ENCODE measurements around the gene NPPA.
"Not testable (repeated sequence)": the region's sequence is repeated elsewhere in the genome, so short reads cannot be mapped to it uniquely, and the experiment has no call there.

The NPPA gene

DNA sequence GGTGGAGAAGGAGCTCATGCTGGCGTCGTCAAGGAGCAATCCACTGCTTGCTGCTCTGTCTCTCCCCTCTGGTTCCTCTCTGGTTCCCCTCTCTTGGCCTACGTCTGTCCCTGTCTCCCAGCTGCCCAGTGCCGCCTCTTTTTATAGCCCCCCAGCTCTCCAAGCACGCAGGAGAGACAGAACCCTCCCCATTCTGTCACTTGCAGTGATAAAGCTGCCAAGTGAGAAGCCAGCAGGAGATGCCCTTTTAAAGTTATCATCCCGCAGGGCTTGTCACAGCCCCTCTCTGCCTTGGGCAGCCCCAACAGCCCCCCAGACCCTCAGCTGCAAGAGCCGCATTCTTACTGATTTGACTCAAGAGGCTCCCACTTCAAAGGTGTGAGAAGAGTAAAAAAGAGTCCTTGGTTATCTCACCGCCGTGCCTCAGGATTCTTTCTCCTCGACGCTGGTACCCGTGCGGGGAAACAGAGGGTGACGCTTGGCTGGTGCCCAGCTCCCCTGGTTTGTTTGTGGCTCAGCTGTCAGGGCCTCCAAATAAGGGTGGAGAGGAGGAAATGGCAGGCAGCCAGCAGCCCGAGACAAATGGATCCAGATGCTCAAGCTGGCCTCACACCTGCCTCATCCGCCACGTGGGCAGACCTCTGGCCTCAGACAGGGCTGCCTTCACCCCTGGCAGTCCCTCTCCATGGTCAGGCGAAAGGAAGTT lies at the start of gene NPPA:
Gene NPPA (minus strand): TSS at position 117 of the 706 bp plus-strand sequence. CDS start 99 bp downstream, at position 18.
- DNase-seq (ENCODE audit: low read depth in 1 of 2, low spot score in 1 of 2) = no peak

DNA sequence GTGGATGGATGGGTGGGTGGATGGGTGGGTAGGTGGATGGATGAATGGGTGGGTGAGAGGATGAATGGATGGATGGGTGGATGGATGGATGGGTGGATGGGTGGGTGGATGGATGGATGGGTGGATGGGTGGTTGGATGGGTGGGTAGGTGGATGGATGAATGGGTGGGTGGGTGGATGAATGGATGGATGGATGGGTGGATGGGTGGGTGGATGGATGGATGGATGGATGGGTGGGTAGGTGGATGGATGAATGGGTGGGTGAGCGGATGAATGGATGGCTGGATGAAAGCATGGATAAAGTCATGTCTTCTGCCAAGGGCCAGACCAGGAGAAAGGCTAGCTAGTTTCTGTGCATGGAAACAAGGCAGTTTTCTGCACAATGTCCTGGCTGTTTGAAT lies 46.9 kb upstream of the NPPA start:
- DNase-seq (ENCODE audit: low read depth in 1 of 2, low spot score in 1 of 2) = not testable (repeated sequence)

DNA sequence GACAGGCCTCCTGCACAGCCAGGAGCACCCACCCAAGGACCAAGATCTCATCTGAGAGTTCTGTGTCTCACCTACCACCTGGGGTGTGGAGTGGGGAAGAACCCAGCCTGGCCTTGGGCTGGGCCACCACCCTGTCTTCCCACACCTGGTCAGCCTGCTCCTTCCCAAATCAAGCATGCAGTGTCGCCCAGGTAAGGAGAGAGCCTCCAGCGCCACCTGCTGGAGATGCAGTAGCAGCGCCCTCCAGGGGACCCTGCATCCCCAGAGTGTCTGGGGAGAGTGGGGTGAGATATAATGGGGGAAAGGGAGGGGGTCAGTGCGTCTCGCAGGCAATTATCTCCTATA lies 46.3 kb upstream of the NPPA start:
- peak; percentile 46 to 58 for DNase-seq (ENCODE audit: low read depth in 1 of 2, low spot score in 1 of 2)

DNA sequence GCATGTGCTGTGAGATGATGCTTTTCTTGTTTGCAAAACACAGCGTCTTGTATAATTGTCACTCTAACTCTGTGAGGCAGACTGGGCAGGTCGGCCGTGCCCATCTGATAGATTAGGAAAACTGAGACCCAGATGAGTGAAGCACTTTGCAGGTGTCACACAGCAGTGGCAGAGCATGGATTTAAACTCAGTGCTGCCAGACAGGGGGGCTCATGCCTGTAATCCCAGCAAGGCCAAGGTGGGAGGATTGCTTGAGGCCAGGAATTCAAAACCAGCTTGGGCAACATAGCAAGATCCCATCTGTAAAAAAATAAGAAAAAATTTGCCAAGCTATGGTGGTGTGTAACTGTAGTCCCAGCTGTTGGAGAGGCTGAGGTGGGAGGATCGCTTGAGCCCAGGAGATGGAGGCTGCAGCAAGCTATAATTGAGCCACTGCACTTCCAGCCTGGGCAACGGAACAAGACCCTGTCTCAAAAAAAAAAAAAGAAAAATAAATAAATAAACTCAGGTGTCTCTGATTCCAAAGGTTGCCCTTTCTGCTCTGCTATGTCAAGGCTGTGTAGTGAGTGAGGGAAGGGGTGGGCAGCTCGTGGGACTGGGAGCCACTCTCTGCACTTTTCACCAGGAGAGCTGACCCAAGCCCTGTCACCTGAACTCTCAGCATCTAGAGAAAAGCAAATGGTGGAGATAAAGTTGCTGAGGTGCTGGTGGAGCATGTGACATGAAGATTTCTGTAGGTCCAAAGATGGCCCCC lies 44.0 kb upstream of the NPPA start:
- no peak for DNase-seq (ENCODE audit: low read depth in 1 of 2, low spot score in 1 of 2)

DNA sequence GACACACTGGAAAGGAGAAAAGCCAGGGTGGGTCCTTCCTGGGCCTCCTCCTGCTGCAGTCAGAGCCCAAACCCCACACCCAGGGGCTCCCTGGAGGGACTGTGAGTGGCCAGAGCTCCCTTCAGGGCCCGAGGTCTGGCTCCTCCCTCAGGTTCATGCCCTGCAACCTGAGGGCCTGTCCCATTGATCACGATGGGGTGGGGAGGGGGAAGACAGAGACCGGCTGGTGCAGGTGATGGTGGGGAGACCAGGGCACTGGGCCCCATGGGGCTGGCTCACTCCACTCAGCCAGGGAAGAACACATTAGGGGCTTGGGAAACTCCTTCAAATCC lies 41.3 kb upstream of the NPPA start:
- DNase-seq (ENCODE audit: low read depth in 1 of 2, low spot score in 1 of 2) = no peak

DNA sequence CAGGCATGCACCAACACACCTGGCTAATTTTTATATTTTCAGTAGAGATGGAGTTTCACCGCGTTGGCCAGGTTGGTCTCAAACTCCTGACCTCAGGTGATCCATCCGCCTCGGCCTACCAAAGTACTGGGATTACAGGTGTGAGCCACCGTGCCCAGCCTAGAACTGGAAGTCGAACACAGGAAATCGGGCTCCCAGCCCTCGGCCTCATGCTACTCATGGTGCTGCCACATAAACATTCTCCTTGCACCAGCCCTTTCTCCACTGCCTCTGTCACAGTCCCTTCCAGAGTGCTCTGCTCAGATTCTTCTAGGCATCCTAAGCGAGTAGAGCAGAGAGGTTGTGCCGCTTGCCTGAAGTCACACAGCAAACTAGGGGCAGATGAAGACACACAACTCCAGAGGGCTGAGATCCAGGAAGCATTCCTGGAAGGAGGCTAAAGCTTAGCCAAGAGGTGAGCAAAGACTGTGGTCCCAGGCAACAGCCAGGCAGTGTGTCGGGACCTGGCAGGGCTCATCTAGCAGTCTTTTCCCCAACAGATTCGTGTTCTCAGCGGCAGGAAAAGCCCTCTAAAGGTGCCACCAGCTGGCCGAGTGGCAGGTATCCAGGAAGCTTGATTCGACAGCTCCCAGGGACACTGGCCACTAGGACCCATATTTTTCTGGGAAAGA lies 40.8 kb upstream of the NPPA start:
- no peak for DNase-seq (ENCODE audit: low read depth in 1 of 2, low spot score in 1 of 2)

DNA sequence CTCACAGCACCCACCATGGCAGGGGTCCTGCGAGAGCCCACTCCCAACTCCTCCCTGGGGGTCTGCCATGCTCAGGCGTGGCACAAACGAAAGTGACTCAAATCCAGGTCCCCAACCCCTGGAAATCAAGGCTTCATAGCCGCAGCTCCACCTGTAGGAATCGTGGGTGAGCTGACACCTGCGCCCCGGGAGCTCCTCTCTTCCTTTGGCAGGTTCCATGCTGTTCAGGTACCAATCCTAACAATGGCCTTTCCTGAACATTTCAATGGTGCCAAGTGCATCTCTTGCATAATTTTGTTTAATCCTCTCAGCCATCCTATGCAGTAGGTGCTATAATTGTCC lies 40.1 kb upstream of the NPPA start:
- no peak for DNase-seq (ENCODE audit: low read depth in 1 of 2, low spot score in 1 of 2)

DNA sequence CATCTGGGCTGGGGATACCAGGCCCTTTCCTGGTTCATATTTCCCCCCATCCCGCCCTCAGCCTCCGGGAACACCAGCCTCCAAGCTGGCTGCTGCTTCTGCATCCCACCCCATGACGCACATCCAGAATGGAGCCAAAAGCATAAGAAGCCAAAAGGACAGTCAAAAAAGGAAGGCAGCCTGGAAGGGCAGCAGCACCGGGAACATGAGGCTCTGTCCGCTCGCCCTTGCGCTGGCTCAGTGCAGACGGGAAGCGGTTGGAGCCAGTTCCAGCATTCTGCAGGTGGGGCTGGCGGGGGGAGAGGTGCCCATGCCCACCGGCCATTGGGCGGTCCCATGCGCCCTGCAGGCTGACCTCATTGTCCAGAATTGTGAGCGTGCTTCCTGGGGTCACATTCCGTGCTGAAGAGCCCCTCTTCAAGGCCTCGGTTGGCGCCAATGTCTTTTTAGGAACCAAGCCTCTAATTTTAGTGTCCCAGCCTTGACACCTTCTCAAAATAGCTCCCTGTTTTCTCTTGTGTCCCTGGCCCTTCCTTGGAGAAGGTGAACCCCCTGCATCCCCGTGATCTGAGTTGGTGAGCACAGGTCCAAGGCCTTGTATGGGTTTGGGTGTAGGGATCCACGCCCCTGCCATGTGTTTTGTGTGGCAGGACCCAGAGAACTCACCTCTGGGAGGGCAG lies 39.5 kb upstream of the NPPA start:
- DNase-seq (ENCODE audit: low read depth in 1 of 2, low spot score in 1 of 2) = no peak

DNA sequence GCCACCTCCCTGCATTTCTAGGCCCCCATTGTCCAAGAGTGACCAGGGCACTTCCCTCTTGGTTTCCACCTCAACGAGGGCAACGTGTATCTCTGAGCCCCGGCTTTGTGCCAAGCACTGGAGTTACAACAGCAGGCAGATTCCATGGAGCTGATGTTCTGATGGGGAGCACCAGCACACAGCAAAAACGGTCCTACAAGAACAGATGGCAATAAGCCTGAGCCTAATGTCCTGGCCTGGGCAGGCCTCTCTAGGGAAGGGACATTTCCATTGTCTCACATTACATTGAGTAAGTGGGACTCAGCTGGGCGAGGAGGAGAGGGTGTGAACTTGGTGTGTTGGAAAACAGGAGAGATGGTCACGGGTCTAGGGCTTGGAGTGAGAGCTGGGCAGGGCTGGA lies 38.3 kb upstream of the NPPA start:
- DNase-seq (ENCODE audit: low read depth in 1 of 2, low spot score in 1 of 2) = no peak

DNA sequence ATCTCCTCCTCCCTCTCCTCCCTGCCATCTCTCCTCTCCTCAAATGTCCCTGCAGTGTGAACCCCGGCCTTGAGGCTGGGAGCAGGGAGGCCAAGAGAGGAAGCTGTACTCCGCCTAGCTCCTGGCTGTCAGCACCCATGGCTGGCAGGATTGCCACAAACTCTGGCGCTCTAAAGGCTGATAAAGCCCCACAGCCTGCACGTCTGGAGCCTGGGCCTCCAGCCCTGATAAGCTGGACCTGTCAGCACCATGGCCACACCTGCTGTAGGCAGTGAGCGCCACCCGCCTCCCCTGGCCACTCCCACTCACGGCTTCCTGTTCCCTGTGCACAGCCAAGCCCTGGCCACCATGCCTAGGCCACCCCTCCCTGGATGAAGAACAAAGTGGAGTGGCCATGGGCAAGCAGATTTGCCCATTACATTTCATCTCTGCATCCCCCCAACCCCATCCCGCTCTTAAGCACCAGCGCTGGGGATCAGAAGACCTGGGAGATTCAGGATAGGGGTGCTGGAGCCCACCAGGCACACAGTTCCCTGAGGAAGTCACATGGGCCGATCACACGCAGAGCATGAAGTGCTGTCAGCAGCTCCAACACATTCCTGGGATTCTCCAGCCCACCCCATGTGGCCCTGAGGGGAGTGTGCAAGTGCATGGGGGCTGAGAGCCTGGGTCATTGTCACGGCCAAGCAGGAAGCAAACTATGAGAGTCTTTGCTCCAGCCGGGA lies 35.4 kb upstream of the NPPA start:
- DNase-seq (ENCODE audit: low read depth in 1 of 2, low spot score in 1 of 2) = no peak

DNA sequence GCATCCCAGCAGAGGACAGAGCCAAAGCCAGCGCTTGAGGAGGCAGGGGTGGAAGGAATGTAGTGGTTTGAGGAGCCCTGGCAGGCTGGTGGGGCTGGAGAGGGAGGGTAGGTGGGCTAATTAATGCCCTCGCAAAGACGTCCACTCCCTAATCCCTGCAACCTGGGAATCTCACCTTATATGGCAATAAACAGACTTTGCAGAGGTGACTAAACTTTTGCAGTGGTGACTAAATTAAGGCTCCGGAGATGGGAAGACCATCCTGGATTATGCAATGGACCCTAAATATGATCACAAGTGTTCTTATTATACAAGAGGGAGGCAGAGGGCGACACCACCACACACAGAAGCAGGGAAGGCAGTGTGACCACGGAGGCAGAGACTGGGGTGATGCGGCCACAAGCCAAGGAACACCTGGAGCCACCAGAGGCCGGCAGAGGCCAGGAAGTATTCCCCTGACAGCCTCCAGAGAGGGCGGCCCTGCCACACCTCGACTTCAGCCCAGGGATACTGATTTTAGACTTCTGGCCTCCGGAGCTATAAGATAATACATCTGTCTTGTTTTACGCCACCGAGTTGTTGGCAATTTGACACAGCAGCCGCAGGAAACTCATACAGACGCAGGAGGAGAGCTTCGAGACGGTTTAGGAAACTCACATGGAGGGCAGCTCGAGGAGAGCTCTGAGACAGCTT lies 34.3 kb upstream of the NPPA start:
- no peak for DNase-seq (ENCODE audit: low read depth in 1 of 2, low spot score in 1 of 2)

DNA sequence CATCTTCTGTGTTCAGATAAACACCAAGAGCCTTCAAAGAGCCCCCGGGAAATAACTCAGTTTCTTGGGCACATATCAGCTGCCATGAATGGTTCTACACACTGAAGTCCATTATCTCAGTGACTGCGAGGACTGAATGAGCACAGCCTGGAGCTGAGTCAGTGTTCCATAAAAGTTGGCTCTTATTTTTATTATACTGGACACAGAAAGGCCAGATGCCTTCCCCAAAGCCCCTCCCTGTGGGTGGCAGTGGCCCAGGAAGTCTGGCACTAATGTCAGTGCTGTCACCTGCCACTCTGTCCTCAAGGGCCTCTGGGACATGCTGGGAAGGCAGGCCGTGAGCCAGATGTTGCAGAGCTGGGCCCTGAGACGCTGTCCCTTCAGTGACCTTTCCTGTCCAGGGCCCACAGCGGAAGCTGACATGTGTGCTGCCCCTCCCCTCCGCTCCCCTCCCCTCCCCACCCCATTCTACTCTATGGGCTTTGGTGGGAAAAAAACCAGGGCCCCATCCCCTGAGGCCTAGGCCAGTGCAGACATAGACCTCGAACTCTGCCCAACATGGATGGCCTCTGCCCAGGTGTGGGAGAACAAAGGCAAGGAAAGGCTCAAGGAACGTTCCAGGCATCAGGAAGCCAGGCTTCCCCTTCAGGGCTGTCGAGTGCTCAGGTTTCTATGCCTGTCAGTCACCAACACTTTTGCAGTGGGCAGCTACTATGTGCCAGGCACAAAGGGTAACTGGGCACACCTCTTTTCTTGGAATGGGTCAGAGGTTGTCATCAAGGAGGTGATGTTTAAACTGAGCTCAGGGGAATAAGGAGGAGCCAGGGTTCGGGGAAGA lies 33.5 kb upstream of the NPPA start:
- DNase-seq (ENCODE audit: low read depth in 1 of 2, low spot score in 1 of 2) = no peak

DNA sequence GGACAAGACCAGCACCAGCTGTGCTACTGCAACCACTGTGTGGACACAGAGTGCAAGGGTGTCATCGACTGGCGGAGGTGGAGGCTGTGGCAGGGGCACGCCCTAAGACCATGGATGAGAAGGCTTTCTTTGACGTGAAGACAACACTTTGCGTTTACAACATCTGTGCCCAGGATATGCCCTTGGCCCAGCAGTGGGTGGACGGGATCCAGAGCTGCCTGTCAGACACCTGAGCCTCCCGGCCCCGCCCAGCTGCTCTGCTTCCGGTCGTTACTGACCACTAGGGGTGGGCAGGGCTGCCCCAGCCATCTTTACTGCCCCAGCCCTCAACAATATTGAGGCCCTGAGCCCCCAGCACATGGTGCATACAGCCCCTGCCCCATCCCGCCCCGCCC lies 32.6 kb upstream of the NPPA start:
- DNase-seq (ENCODE audit: low read depth in 1 of 2, low spot score in 1 of 2) = no peak

DNA sequence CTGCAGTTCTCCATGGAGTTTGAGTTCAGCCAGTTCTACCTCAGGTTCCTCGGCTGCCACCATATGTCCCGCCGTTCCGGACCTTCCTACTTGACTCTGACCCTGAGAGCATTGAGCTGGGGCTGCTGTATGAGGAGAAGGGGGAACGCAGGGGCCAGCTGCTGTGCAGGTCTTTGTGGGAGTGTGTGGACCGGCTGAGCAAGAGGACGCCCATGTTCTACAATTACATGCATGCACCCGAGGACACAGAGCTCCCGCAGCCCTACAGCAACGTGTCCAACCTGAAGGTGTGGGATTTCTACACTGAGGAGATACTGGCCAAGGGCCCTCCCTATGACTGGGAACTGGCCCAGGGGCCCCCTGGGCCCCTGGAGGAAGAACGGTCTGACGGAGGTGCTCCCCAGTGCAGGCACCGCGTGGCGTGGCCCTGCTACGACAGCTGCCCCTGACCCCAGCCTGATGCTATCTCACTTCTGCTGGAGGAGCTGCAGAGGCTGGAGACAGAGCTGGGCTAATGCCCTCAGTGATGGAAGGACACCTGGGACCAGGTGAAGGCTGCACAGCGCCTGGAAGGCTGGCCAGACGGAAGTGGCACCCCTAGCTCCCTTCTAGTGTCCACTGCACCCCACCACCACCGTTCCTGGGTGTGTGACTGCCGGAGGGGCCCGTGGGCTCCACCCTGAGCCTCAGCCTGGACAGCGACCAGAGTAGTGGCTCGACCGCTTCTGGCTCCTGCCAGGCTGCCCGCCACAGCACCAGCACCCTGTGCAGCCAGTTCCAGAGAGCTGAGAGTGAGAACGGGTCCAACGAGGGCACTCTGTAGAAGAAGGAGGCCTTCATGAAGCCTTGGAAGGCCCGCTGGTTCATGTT lies 32.0 kb upstream of the NPPA start:
- DNase-seq (ENCODE audit: low read depth in 1 of 2, low spot score in 1 of 2) = no peak

DNA sequence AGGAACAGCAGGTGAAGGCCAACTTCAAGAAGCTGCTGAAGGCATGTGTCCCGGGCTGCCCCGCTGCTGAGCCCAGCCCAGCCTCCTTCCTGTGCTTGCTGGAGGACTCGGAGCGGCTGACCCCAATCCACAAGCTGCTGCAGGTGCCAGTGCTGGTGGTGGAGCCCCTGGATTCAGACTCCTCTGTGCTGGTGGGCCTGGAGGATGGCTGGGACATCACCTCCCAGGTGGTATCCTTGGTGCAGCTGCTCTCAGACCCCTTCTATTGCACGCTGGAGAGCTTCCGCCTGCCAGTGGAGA lies 31.3 kb upstream of the NPPA start:
- no peak for DNase-seq (ENCODE audit: low read depth in 1 of 2, low spot score in 1 of 2)

DNA sequence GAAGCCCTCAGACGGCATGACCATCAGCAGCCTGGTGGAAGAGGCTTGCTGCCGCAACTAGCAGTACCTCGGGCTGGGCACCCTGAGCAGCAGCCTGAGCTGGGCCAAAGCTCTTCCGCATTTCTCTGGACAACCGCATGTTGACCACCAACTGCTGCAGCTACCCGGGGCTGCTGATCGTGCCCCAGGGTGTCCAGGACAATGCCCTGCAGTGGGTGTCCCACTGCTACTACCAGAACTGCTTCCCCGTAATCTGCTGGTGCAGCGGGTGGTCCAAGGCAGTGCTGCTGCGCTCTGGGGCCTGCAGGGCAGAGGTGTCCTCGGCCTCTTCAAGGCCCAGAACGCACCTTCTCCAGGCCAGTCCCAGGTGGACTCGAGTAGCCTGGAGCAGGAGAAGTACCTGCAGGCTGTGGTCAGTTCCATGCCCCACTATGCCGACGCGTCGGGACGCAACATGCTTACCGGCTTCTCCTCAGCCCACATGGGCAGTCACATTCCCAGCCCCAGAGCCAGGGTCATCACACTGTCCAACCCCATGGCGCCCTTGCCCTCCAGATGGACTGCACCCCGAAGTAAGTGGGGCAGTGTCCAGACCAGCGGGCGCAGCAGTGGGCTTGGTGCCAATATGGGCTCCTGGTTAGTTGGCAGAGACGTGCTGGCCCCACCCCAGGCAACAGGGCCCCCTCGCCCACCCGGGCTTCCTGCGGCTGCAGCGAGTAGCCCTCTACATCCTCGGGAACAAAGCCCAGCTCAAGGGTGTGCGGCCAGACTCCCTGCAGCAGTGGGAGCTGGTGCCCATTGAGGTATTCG lies 30.7 kb upstream of the NPPA start:
- no peak for DNase-seq (ENCODE audit: low read depth in 1 of 2, low spot score in 1 of 2)

DNA sequence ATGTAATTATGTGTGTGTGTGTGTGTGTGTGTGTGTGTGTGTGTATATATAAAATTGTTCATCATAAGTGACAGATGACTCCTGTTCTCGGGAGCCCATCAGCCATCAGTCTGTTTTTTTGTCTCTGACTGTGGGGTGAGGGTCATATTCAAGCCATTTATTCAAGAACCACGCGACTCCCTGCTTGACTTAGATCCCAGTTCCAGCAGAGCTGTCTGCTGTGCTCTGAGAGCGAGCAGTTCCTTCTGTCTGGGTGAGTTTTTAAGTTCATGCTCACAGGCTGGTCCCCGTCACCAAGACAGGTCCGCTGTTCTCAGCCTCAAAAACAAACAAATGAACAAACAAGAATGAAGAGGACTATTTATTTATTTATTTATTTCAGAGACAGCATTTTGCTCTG lies 29.5 kb upstream of the NPPA start:
- DNase-seq (ENCODE audit: low read depth in 1 of 2, low spot score in 1 of 2) = no peak

DNA sequence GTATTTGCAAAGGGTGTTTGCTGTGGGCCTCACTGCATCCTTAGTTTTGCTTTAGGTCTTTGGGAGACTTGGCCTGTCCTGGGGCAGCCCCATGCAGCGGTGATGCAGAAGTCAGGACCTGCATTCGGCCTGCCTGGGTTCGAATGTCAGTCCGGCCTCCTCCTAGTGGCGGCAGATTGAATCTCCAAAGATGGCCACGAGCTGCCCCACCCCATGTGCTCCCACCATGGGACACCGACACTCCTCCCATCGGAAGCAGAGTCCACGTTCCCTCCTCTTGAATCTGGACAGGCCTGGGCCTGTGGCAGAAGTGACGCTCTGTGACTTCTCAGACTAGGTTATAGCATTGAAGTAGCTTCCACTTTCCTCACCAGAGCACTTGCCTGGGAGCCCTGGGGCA lies 27.5 kb upstream of the NPPA start:
- no peak for DNase-seq (ENCODE audit: low read depth in 1 of 2, low spot score in 1 of 2)
